HUES64 (cell line): Measurements from ENCODE around the gene EIPR1.
"Not testable (repeated sequence)": the region's sequence is repeated elsewhere in the genome, so short reads cannot be mapped to it uniquely, and the experiment has no call there.

Experiments
- H3K27ac ChIP-seq: 2 replicates; pipeline ENCODE4 v1.7.0; 2013; ENCODE audit warnings: low read depth, low read length, inconsistent platforms
- H3K27me3 ChIP-seq: 2 replicates; pipeline ENCODE4 v1.6.1; 2013; ENCODE audit warnings: mild to moderate bottlenecking, low read length; ENCODE audit not compliant: insufficient read depth
- H3K36me3 ChIP-seq: 2 replicates; pipeline ENCODE4 v1.6.1; 2013; ENCODE audit warnings: mild to moderate bottlenecking, low read length; ENCODE audit not compliant: insufficient read depth
- H3K4me1 ChIP-seq: 2 replicates; pipeline ENCODE4 v1.6.1; 2013; ENCODE audit warnings: mild to moderate bottlenecking, low read length, moderate library complexity; ENCODE audit not compliant: insufficient read depth
- H3K4me3 ChIP-seq: 2 replicates; pipeline ENCODE4 v1.5.1; 2013; ENCODE audit warnings: mild to moderate bottlenecking, low read length, moderate library complexity
- H3K9ac ChIP-seq: 2 replicates; pipeline ENCODE4 v1.6.1; 2013; ENCODE audit warnings: mild to moderate bottlenecking, low read depth, low read length
- H3K9me3 ChIP-seq: 2 replicates; pipeline ENCODE4 v1.6.1; 2013; ENCODE audit warnings: low read depth, low read length; ENCODE audit not compliant: insufficient read depth
- WGBS: fragments of 150-250, 120-280 bp; methylation state at CpG from one replicate; pipeline ENCODE4 v1.1.7; 2013; ENCODE audit warnings: missing lambda C conversion rate; 5-methylcytosine and 5-hydroxymethylcytosine counted together

EIPR1 gene

DNA sequence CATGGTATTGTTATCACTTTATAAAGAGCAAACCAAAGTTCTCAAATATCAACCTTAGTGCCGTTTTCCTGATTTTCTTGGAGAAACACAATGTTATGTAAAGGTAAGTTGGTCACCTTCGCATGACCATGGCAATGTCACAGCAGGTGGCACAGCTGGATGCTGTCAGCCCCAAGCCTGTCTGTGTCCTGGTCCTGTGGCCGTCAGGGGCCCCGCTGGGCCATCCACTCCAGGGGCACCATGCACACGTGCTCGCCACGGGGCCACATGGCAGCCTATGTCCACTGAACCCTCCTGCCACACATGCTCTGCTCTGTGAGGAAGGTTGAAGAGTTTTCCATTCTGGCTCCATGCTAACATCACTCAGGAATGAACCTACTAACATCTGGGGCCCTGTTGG, 85.9 kb downstream of the EIPR1 start:
- H3K9ac ChIP-seq: no peak overlapping the region
- H3K27me3 ChIP-seq: no peaks in the 10 kb centered on the region
- no peaks in the 10 kb centered on the region for H3K4me1 ChIP-seq
- no peak overlapping the region for H3K27ac ChIP-seq
- WGBS: 89% methylated on average over 7 of the region's 7 CpGs
- no peaks in the 10 kb centered on the region for H3K36me3 ChIP-seq
- H3K4me3 ChIP-seq: no peak overlapping the region
- H3K9me3 ChIP-seq: no peaks in the 10 kb centered on the region

DNA sequence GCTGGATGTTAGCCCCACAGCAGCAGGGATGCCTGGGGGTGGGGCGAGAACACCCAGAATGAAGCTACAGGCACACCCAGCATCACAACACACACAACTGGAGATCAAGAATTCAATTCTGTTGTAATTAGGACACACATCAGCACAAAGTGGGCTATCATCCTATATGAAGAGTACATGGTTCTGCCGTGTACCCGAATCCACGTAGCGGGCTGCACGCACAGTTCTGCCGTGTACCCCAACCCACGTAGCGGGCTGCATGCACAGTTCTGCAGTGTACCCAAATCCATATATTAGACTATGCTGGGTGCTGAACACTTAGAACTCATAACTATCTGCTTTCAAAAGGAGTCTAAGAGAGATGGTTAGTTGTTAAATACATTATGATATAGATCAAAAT, 86.5 kb downstream of the EIPR1 start:
- Histone ChIP-seq H3K36me3 (no peaks in the 10 kb centered on the region), H3K9ac (no peak overlapping the region), H3K9me3 (no peaks in the 10 kb centered on the region), H3K27ac (no peak overlapping the region), H3K4me1 (no peaks in the 10 kb centered on the region), H3K4me3 (no peak overlapping the region), H3K27me3 (no peaks in the 10 kb centered on the region)
- 97% methylated on average over 9 of the region's 9 CpGs for WGBS

DNA sequence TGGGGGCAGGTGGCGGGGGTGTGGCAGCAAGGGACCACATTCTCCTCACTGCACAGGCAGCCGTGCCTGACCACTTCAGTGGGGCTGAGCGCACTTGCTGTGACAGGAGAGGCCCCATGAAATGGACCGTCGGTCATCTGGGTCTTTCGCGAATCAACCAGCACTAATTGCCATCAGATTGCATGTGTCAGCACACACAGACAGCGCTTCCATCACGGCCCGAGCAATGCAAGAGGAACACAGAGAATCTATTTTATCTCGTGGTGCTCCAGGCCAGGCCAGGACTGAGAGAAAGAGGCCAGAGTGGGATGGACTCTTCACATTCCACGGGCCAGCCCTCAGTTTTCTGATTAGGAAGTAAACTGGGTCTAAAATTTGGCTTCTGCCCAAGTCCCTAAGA, 87.0 kb downstream of the EIPR1 start:
- H3K27ac ChIP-seq: no peak overlapping the region
- H3K27me3 ChIP-seq: no peaks in the 10 kb centered on the region
- H3K9ac ChIP-seq: no peak overlapping the region
- no peaks in the 10 kb centered on the region for H3K9me3 ChIP-seq
- 95% methylated on average over 12 of the region's 12 CpGs for WGBS
- no peaks in the 10 kb centered on the region for H3K4me1 ChIP-seq
- H3K4me3 ChIP-seq: no peak overlapping the region
- no peaks in the 10 kb centered on the region for H3K36me3 ChIP-seq

DNA sequence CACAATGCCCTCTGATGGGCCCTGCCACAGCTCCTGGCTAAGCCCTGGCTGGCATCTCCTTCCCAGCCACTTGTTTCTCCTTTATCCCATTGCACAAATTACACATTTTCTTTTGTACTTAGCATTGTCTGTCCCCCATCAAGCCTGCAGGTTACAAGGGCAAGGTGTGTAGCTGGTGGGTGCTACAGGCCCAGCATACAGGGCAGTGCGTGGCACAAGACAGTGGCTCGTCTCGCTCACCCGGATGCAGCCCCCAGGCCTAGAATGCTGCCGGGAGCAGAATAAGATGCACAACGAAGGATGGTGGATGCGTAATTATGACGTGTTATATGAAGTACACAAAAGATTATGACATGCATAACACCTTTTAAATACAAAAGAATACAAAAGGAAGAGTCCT, 87.6 kb downstream of the EIPR1 start:
- Histone ChIP-seq H3K4me3 (no peak overlapping the region), H3K27ac (no peak overlapping the region), H3K9me3 (no peaks in the 10 kb centered on the region), H3K9ac (no peak overlapping the region), H3K36me3 (no peaks in the 10 kb centered on the region), H3K4me1 (no peaks in the 10 kb centered on the region), H3K27me3 (no peaks in the 10 kb centered on the region)
- WGBS: 93% methylated on average over 5 of the region's 8 CpGs

DNA sequence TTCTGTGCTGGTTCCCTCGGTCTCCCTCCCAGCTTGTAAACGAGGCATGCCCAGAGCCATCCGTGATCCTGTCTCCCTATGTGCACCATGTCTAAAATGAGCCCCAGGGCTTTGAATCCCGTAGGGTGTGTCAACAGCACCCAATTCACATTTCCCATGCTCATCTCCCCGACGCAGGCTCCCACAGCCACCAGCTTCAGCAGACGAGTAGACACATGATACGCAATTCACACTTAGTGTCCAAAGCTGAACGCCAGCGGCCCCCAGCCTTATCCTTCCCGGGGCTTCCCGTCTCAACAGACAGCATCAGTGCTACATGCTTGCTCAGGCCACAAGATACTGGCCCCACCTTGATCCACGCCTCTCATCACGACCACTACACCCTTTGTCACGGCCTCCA, 88.1 kb downstream of the EIPR1 start:
- H3K27me3 ChIP-seq: no peaks in the 10 kb centered on the region
- no peaks in the 10 kb centered on the region for H3K4me1 ChIP-seq
- H3K9ac ChIP-seq: no peak overlapping the region
- no peaks in the 10 kb centered on the region for H3K36me3 ChIP-seq
- WGBS: 93% methylated on average over 15 of the region's 15 CpGs
- H3K4me3 ChIP-seq: no peak overlapping the region
- no peaks in the 10 kb centered on the region for H3K9me3 ChIP-seq
- H3K27ac ChIP-seq: no peak overlapping the region

DNA sequence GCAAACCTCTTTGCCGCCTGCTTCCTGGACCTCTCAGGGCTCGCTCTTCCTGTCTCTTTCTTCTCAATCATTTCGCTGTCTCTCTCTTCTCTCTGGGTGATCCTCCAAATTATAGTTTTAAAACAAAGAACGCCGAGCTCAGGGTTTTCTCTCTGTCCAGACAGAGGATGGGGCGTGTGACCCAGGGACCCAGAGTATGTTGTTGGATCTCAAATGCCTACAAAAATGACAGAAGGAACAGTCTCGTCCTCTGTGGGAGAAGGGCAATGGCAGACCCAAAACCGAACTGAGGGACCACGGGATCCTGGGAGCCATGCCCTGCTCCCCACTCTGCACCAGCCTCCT, 88.5 kb downstream of the EIPR1 start:
- H3K27ac ChIP-seq: no peak overlapping the region
- no peaks in the 10 kb centered on the region for H3K27me3 ChIP-seq
- no peaks in the 10 kb centered on the region for H3K9me3 ChIP-seq
- WGBS: 96% methylated on average over 9 of the region's 9 CpGs
- no peaks in the 10 kb centered on the region for H3K4me1 ChIP-seq
- no peak overlapping the region for H3K4me3 ChIP-seq
- no peak overlapping the region for H3K9ac ChIP-seq
- H3K36me3 ChIP-seq: no peaks in the 10 kb centered on the region

DNA sequence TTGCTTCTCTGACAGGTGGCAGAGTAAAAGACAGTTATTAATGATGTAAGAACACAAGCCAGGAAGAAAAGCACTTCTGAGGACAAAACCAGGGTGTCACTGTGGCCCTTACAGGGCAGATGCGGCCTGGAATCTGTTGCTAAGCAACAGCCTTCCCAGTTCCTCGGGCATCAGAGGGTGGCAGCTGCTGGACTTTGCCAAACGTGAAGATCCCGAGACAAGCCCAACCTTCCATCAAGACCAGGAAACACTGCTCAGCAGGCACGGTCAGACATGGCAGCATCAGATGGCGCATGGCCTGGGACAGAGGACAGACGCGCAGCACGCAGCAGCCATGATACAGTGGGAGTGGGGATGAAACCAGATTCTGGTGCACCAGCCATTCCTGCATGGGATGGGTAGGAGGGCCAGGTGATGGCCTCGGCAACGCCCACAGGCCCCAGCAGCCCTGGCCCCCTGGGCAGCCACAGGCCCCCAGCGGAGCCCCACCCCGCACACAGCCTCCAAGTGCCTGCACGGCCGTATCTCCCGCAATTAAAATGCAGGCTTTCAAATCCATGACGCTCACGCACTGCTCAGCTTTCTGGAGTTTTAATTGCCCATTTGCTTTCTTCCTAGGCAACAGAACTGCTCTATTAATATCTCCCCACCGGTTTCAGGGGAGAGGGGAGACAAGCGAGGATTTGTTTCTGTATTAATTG, 89.0 kb downstream of the EIPR1 start:
- Histone ChIP-seq H3K27ac (no peak overlapping the region), H3K9me3 (no peaks in the 10 kb centered on the region), H3K4me1 (no peaks in the 10 kb centered on the region), H3K27me3 (no peaks in the 10 kb centered on the region), H3K4me3 (no peak overlapping the region), H3K9ac (no peak overlapping the region), H3K36me3 (no peaks in the 10 kb centered on the region)
- 95% methylated on average over 20 of the region's 20 CpGs for WGBS

DNA sequence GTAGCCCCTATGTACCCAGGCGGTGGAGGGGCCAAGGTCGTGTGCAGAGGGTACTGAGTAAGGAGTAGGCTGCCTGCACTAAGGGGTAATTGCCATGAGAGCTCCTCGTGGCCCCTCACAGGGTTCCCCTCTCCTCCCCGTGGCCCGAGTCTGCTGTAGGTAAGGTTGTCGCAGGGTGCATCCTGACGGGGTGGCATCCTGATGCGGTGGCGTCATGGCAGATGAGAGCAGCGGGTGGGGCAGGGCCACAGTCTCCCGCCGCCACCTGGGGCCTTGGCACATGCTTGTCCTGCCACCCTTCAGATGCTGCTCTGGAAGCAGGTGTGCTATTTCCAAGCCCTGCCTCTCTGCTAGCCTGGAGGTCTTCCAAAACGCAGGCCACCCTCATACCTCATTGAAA, 89.7 kb downstream of the EIPR1 start:
- Histone ChIP-seq H3K4me1 (no peaks in the 10 kb centered on the region), H3K4me3 (no peak overlapping the region), H3K27ac (no peak overlapping the region), H3K27me3 (no peaks in the 10 kb centered on the region), H3K9me3 (no peaks in the 10 kb centered on the region), H3K36me3 (no peaks in the 10 kb centered on the region), H3K9ac (no peak overlapping the region)
- WGBS: 97% methylated on average over 13 of the region's 13 CpGs

DNA sequence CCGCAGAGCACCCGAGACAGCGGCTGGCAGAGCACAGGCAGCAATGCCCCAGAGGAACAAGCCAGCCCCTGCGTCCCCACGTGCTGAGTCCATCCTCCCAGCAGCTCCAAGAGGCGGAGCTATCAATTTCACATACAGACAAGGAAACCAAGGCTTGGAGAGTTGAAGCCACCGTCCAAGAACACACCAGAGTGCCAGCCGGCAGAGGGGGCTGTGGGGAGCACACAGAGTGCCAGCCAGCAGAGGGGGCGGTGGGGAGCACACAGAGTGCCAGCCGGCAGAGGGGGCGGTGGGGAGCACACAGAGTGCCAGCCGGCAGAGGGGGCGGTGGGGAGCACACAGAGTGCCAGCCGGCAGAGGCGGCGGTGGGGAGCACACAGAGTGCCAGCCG, 91.0 kb downstream of the EIPR1 start:
- H3K27ac ChIP-seq, H3K9me3 ChIP-seq, H3K4me3 ChIP-seq, H3K27me3 ChIP-seq, H3K9ac ChIP-seq, H3K36me3 ChIP-seq, H3K4me1 ChIP-seq: not testable (repeated sequence)
- 91% methylated on average over 17 of the region's 17 CpGs for WGBS

DNA sequence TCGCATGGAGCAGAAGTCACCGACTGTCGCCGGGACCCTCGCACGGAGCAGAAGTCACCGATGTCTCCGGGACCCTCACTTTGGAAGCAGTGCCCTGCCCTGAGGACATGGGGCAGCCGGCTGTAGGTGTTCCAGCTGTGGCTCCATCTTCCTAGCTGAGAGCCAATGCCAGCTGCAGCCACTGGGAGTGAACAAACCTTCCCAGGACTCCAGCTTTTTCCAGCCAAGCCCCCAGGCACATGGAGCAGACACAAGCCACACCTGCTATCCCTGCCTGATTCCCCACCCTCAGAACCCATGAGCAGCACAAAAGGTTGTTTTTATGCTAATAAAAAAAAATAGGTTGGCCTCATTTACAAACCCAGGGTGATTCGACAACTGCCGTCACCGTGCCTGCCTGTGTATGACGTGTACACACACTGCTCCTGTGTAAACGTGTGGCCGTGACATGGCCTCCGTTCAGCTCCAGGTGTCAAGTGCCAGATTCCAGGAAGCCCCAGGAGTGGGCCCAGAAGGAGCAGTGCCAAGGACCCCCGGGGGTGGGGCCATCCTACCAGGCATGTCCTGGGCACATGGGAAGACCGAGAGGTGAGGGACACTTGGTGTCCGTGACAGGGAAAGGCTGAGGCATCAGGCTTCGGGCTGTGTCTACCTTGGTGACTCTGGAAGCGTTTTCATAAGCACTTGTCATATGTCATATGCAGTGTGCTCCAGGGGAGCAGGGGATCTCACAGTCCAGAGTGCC, 91.5 kb downstream of the EIPR1 start:
- Histone ChIP-seq H3K4me3 (no peak overlapping the region), H3K4me1 (no peaks in the 10 kb centered on the region), H3K27me3 (no peaks in the 10 kb centered on the region), H3K36me3 (no peaks in the 10 kb centered on the region), H3K9me3 (no peaks in the 10 kb centered on the region), H3K9ac (no peak overlapping the region), H3K27ac (no peak overlapping the region)
- WGBS: 94% methylated on average over 21 of the region's 21 CpGs

DNA sequence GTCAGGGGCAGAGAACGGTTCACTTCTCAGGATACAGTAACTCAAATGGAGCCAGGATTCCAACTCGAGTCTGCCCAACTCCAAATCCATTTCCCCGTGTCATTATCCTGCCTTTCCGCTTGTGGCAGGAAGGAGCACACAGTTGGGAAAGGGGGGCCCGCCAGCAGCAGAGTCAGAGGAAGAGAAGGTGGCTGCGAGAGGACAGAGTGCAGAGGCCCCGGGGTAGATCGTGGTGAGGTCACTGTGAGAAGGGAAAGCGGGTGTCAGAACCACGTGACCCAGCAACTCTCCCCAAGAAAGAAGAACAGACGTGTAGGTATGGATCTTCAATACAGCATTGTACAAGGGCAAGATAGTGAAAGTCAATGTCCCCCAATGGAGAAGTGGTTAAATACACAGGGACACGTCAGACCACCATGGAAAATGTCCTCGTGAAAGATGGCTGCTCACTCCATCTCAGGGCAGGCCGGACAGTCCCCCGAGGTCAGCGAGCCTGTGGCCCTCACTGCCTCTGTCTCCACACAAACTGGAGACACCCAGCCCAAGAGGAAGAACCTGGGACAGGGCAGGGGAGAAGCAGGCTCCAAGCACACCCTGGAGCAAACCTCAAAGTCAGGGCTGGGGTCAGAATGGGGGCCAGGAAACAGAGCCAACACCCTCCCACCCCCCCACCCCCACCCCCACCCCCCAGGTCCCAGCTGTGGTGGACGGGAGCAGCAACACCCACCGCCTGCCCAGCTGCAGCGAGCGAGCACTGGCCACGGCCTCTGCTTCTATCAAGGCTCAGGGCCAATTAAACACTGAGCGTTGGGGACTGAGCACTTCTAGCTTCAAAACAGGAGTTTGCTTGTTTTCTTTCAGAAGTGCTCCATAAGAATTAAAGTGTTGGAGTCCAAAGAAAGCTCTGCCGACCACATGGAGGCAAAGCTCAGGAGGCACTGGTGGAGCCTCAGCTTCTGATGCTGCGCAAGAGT, 92.7 kb downstream of the EIPR1 start:
- no peaks in the 10 kb centered on the region for H3K9me3 ChIP-seq
- no peaks in the 10 kb centered on the region for H3K36me3 ChIP-seq
- no peak overlapping the region for H3K9ac ChIP-seq
- no peaks in the 10 kb centered on the region for H3K4me1 ChIP-seq
- no peaks in the 10 kb centered on the region for H3K27me3 ChIP-seq
- 94% methylated on average over 24 of the region's 24 CpGs for WGBS
- no peak overlapping the region for H3K4me3 ChIP-seq
- no peak overlapping the region for H3K27ac ChIP-seq
